ENCODE measurements around the gene CDK13. TPM values are rescaled to one million over a fixed set of nuclear protein-coding genes. Genes with fewer than 3 reads are reported as not detected.
"Not testable (repeated sequence)": the region's sequence is repeated elsewhere in the genome, so short reads cannot be mapped to it uniquely, and the experiment has no call there.

The CDK13 gene
- 70.5 TPM for total RNA-seq

DNA sequence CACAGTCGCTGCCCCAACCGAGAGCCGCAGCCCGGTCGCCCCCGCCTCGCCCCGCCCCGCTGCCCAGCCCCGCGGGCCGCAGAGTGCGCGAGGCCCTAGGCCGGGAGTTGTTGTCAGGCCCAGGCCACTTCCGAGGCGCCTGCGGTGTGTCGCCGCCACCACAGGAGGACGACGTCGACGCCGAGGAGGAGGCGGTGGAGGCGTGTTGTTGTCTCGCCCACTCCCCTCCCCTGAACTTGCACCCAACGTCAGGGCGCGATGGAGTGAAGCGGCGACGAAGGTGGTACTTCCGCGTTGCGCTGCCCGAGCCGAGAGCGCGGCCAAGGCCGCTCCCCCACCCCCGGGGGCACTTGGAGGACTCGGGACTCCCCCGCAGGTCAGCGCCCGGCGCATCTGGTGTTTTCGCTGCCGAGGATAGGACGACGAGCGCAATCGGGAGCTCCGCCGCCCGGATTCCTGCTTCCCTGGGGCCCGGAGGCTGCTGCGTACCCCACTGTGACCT, at the start of gene CDK13:
TSS of gene CDK13 (plus strand) at position 286 of the 502 bp plus-strand sequence. CDS start 386 bp downstream, outside the sequence.
- DNase-seq: peak; percentile 55

GRCh38 chr7:39904077-39904486, 46.0 kb upstream of the CDK13 start:
- DNase-seq: no peak

DNA sequence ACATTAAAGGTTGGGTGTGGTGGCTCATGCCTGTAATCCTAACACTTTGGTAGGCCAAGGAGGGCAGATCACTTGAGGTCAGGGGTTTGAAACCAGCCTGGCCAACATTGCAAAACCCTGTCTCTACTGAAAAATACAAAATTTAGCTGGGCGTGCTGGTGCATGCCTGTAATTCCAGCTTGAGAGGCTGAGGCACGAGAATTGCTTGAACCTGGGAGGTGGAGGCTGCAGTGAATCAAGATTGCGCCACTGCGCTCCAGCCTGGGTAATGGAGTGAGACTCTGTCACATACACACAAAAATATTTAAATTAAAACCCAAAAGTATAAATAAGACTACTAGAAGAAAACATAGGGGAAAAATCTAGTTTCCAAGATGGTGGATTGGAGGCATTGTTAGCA, 41.9 kb upstream of the CDK13 start:
- DNase-seq: no peak

DNA sequence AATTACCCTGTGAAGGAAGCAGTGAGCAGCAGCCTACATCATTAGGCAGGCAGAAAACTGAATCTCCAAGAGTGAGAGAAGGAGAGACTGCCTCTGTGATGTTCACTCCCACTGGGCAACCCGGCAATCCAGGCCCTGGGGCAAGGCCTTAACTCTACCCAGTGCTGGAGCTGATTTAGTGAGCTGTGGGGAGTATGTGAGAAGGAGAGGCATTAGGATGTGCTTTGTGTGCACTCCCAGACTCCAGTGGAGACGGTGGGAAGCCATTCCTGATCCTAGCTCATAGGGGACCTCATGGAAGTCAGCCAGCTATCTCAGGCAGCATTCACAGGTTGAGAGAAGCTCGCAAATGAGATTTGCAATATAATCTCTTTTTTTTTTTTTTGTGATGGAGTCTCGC, 41.1 kb upstream of the CDK13 start:
- DNase-seq: no peak

DNA sequence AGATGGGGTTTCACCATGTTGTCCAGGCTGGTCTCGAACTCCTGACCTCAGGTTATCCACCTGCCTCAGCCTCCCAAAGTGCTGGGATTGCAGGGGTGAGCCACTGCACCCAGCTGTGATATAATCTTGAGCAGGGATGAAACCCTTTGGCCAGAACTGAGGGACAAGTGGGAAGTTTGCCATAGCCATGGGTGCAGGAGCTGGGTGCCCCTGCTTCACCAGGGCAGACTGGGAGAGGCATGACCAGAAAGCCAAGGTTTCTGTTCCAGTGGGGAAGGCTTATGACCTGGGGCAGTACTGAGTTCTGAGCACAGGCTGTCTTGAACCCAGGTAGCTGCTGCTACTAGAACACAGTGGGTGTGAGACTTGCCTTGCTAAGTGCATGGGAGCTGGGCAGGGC, 40.5 kb upstream of the CDK13 start:
- no peak for DNase-seq

GRCh38 chr7:39910108-39910869, 39.8 kb upstream of the CDK13 start:
- no peak for DNase-seq

- DNase-seq: no peak
Observed at GRCh38 chr7:39911167-39911566, 38.9 kb upstream of the CDK13 start.

DNA sequence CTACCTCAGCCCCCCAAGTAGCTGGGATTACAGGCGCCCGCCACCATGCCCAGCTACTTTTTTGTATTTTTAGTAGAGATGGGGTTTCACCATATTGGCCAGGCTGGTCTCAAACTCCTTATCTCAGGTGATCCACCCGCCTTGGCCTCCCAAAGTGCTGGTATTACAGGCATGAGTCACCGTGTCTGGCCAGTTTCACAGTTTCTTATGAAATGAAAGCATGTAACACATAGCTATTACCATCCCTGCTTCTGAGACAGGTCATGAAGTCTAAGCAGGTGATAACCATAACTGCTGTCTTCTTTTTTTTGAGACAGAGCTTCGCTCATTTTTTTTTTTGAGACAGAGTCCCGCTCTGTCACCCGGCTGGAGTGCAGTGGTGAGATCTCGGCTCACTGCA, 34.2 kb upstream of the CDK13 start:
- DNase-seq: not testable (repeated sequence)

DNA sequence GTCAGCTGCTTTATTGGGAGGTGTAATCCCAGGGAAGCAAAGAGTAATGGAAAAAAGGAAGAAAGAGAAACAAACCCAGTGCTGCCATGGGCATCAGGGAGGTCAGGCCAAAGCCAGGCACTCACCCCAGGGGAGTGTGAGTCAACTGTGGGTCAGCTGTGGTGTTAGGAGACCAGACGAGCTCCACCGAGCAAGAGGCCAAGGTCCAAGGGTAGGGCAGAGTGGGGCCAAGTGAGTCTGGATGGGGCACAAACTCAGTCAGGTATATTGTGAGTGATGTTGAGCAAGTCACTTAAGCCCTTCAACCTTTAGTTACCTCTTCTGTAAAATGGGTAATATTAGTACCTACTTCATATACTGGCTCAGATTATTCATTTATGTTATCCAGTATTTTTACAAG, 30.4 kb upstream of the CDK13 start:
- no peak for DNase-seq

DNA sequence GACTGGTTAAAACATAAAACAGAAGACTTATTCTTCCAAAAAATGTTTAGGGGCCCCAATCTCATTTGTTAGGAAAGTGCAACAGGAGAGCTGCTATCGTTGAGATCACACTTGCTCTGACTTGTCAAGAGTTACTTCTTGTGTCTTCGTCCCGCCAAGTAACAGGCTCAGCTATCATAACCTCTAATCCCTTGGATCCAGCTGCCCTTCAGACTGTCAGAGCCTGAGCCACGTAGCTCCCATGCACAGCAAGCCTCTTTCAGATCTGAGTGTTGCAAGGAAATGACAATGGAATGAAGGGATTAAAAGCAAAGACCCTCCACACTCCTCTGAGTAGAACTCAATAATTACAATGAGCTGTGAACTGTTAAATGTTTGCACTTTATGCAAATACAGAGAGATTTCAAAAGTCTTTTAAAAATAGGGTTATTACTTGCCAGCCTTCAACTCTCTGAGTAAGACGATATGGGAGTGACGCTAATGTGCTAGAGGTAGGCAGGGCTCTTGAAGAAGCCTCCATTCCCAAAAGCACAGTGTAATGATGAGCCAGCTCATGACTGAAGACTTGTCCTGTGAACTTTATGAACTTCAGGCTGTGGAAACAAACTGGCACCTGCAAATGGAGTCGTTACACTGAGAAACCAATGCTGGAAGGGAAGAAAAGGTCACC, 28.4 kb upstream of the CDK13 start:
- no peak for DNase-seq

DNA sequence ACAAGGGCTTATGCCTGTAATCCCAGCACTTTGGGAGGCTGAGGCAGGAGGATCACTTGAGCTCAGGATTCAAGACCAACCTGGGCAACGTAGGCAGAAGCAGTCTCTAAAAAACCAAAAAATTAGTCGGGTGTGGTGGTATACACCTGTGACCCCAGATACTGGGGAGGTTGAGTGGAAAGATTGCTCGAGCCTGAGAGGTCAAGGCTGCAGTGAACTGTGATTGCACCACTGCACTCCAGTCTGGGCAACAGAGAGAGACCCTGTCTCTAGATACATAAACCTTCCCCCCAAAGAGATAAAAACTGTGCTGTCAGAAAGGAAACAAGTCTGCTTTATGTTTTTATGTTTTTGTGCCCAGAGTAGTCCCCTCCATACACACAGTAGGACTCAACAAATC, 27.5 kb upstream of the CDK13 start:
- DNase-seq: no peak

DNA sequence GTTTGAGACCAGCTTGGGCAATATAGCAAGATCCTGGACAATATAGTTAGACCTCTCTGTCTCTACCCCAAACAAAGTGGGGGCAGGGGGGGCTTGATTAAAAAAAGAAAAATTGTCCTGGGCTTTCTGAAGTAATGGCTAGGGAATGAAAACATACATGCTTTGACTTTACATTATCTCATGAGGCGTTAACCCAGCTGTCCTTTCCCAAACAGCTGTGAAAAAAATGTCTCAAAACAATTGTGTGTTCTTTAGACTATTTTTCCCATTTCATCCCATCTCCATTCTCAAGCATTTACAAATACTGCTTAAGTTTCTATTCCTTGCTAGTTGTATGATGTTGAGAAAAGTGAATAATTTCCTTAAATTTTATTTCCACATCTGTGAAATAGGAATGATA, 27.0 kb upstream of the CDK13 start:
- no peak for DNase-seq

DNA sequence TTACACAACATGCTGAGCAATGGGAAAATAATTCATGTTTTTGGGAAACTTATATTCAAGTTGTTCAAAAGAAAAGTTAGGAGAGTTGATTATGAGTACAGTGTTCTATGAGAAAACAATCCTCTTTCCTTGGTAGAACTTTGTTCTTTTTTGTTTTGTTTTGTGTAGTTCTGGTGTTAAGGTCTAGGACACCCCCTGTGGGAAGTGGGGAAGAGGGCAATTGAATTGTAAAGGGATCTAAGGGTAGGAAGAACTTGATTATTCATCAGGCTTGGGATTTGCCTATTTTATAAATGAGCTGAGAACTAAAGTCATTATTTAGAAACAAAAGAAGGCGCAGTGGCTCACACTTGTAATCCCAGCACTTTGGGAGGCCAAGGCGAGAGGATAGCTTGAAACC, 25.9 kb upstream of the CDK13 start:
- no peak for DNase-seq

GRCh38 chr7:39926111-39926510, 23.9 kb upstream of the CDK13 start:
- no peak for DNase-seq

GRCh38 chr7:39927018-39927417, 23.0 kb upstream of the CDK13 start:
- DNase-seq: no peak

DNA sequence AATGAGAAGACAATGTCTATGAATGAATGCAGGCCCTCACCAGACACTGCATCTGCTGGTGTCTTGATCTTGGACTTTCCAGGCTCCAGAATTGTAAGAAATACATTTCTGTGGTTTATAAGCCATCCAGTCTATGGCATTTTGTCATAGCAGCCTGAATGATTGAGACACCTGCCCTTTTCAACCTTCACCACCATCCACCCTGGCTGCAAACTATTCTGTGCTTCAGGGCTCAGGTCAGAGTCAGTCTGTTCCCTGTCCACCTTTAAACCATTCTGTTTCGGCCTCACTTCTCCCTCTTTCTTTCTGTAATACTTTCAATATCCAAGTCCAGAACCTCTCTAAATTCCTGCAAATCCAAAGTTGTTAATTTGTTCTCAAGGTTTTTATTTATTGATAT, 15.9 kb upstream of the CDK13 start:
- DNase-seq: no peak

DNA sequence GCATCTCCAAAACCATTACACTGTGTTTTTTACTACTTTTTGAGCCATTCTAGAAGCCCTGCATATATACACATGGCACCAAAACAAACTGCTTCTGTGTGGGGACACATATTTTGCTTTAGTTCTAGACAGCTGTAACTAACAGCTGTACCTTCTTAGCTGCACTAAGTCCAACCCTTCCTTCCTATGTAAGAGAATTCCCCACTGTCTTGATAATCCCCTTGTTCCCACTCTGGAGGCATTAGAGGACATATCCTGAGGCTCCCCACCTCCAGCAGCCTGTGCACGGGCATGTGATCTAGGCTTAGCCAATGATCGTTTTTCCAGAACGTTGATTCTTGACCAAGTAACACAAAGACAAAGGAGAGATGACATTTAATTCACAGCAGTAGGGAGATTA, 13.3 kb upstream of the CDK13 start:
- no peak for DNase-seq

GRCh38 chr7:39937366-39938153, 12.5 kb upstream of the CDK13 start:
- no peak for DNase-seq

DNA sequence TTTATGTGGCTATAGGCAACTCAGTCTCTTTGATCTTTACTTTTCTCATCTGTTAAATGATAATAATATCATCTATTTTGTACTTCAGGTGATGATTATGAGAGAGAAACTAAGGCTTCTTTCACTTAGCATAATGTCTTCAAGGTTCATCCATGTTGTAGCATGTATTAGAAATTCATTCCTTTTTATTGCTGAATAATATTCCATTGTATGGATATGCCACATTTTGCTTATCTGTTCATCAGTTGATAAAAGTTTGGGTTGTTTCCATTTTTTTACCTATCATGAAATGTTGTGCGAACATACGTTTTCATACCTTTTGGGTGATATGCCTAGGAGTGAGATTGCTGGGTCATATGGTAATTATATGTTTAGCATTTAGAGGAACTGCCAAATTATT, 7.2 kb upstream of the CDK13 start:
- DNase-seq: no peak

- DNase-seq: no peak
Observed at GRCh38 chr7:39946693-39947092, 3.4 kb upstream of the CDK13 start.

DNA sequence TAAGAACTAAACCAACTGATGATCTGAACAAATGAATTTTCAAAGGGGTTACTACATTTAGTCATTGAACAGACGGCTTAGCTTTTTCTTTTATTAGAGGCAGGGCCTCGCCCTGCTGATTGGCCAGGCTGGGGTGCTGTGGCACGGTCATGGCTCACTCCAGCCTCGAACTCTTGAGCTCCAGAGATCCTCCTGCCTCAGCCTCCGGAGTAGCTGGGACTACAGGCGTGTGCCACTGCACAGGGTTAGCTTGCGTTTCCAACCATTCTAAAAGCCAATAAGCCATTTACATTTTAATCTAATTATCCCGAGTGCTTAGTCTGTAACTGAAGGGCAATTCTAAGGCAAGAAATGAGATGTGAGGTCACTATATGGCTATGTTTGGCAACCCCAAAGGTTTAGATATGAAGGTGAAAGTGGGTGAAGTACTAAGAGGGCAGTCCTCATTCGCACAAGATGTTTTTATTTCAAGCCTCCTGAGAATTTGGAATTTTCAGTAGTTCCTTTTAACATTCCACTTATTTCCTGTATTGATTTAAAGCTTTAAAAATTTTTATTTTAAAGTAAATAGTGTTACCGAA, 1.6 kb upstream of the CDK13 start:
- no peak for DNase-seq

All from skin of body (tissue), 2 donors.